Measurements from ENCODE around the gene CYSLTR2. TPM values are rescaled to one million over a fixed set of nuclear protein-coding genes. Genes with fewer than 3 reads are reported as not detected.

CYSLTR2 gene
- total RNA-seq, 1 donor from 2014 or later: 1.1 TPM

DNA sequence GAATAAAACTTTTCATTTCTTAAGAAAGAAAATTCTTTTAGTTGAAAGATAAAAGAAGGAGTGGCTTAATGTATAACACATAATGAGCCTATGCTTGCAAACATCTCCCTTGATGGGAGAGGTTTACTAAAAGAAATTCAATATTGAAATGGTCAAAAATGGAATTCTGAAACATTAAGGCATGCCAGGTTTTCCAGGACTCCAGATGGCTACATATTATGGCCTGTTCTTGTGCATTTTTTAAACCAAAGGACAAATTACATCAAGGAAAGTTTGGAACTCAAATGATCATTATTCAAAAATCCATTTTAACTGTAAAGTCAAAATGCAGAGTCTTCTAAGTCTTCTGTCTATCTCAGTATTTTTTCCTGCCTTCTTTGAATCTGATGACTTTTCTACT, 19.1 kb upstream of the CYSLTR2 start:
- intact Hi-C loops (cut with micrococcal nuclease): no loop called here
- peaks cover 23% of the 10 kb centered on the region for H3K9me3 Mint-ChIP-seq
- no peaks in the 10 kb centered on the region for H3K4me1 Mint-ChIP-seq
- peaks cover 4% of the 10 kb centered on the region for H3K36me3 Mint-ChIP-seq (ENCODE audit: low read depth)
- DNase-seq: no peak
- H3K27ac Mint-ChIP-seq: no peak overlapping the region
- H3K27me3 Mint-ChIP-seq: peaks cover 3% of the 10 kb centered on the region
- no peak overlapping the region for H3K4me3 Mint-ChIP-seq

DNA sequence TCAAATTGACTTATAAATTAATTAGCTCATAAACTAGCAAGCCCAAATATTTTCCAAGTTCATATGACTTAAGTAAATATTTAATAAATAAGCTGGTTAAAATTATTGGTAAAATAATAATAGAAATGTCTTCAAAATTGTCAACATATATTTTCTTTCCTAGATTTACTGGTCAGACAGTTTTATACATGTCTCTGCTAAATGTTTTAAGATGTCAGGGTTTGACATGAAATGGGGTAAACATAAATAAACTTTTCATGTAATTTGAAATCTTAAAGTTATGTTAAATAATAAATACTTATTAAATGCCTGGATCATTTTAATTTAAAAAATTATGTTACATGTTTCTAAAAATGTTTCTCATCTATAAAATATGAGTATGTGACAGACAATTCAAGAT, 18.3 kb upstream of the CYSLTR2 start:
- Mint-ChIP-seq H3K4me3 (no peak overlapping the region), H3K36me3 (ENCODE audit: low read depth) (peaks cover 4% of the 10 kb centered on the region), H3K27ac (no peak overlapping the region), H3K27me3 (peaks cover 6% of the 10 kb centered on the region), H3K4me1 (no peaks in the 10 kb centered on the region), H3K9me3 (peaks cover 23% of the 10 kb centered on the region)
- DNase-seq: no peak
- intact Hi-C loops (cut with micrococcal nuclease): no loop called here

DNA sequence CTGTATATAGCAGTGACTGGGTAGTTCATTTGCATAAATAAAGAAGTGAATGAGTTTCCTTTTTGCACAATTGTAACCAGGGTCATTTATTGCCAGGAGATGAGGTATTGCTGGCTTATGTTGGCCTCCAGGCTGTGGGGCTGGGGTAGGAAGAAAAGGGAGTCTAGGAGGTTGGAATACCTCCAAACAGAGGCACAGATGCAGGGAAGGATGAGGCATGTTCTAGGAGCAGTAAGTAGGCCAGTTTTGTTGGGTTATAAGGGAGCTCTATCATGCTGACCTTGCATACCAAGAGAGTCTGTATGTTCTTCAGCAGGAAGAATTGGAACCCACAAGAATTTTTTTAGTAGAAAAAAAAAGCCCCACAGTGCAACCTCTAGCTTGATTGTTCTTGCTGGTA, 17.2 kb upstream of the CYSLTR2 start:
- no peaks in the 10 kb centered on the region for H3K4me1 Mint-ChIP-seq
- intact Hi-C loops (cut with micrococcal nuclease): no loop called here

DNA sequence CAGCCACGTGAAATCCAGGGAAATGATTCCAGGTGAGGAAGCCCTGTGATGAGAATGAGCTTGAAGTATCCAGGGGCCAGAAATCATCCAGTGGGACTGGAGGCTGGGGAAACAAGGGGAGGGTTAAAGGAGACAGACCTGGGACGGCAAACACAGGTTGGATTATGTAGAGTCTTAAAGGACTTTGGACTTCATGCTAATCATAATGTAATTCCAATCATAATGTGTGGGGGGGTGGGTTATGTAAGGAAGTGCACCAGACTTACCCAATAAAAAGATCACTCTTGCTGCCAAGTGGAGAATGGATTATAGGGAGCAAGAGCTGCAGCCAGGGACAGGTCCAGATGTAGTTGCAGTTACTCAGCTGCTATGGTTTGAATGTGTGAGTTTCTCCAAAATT, 16.1 kb upstream of the CYSLTR2 start:
- Mint-ChIP-seq H3K36me3 (ENCODE audit: low read depth) (peaks cover 4% of the 10 kb centered on the region), H3K27me3 (peaks cover 6% of the 10 kb centered on the region), H3K4me3 (no peak overlapping the region), H3K9me3 (peaks cover 22% of the 10 kb centered on the region), H3K4me1 (no peaks in the 10 kb centered on the region), H3K27ac (no peak overlapping the region)
- intact Hi-C loops (cut with micrococcal nuclease): no loop called here
- no peak for DNase-seq

More for the DNA sequence above, 17.2 kb upstream of the CYSLTR2 start:
- no peak overlapping the region for H3K27ac Mint-ChIP-seq
- peaks cover 23% of the 10 kb centered on the region for H3K9me3 Mint-ChIP-seq
- peaks cover 4% of the 10 kb centered on the region for H3K36me3 Mint-ChIP-seq (ENCODE audit: low read depth)
- no peak overlapping the region for H3K4me3 Mint-ChIP-seq
- H3K27me3 Mint-ChIP-seq: peaks cover 6% of the 10 kb centered on the region
- DNase-seq: no peak

- peaks cover 8% of the 10 kb centered on the region for H3K27me3 Mint-ChIP-seq
- H3K4me1 Mint-ChIP-seq: no peaks in the 10 kb centered on the region
- intact Hi-C loops (cut with micrococcal nuclease): no loop called here
- H3K27ac Mint-ChIP-seq: no peak overlapping the region
- H3K36me3 Mint-ChIP-seq (ENCODE audit: low read depth): peaks cover 4% of the 10 kb centered on the region
- peaks cover 15% of the 10 kb centered on the region for H3K9me3 Mint-ChIP-seq
- no peak overlapping the region for H3K4me3 Mint-ChIP-seq
- DNase-seq: no peak
Measured at GRCh38 chr13:48640767-48641166, 13.0 kb upstream of the CYSLTR2 start.

- peaks cover 6% of the 10 kb centered on the region for H3K27me3 Mint-ChIP-seq
- no peak for DNase-seq
- no peak overlapping the region for H3K4me3 Mint-ChIP-seq
- peaks cover under 1% of the 10 kb centered on the region for H3K36me3 Mint-ChIP-seq (ENCODE audit: low read depth)
- peaks cover 12% of the 10 kb centered on the region for H3K9me3 Mint-ChIP-seq
- no peaks in the 10 kb centered on the region for H3K4me1 Mint-ChIP-seq
- intact Hi-C loops (cut with micrococcal nuclease): no loop called here
- H3K27ac Mint-ChIP-seq: no peak overlapping the region
Measured at GRCh38 chr13:48641404-48641803, 12.3 kb upstream of the CYSLTR2 start.

DNA sequence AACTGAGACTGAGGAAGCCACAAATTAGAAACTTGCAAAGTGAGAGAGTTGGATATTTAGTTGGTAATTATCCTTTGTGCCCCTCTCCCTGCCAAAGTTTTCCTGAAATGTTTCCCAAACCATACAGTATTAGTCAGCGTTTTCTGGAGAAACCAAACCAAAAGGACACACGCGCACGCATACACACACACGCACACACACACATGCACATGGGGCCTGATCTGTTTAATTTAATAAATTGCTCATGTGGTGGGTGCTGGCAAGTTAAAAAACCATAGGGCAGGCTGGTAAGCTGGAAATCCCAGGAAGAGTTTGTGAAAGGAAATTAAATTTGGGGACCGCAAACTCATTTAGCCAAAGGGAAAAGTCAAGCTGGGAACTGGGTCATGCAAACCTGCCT, 11.7 kb upstream of the CYSLTR2 start:
- Mint-ChIP-seq H3K4me1 (no peaks in the 10 kb centered on the region), H3K36me3 (ENCODE audit: low read depth) (no peaks in the 10 kb centered on the region), H3K27me3 (peaks cover 9% of the 10 kb centered on the region), H3K27ac (no peak overlapping the region), H3K4me3 (no peak overlapping the region), H3K9me3 (peaks cover 9% of the 10 kb centered on the region)
- intact Hi-C loops (cut with micrococcal nuclease): no loop called here
- DNase-seq: no peak

DNA sequence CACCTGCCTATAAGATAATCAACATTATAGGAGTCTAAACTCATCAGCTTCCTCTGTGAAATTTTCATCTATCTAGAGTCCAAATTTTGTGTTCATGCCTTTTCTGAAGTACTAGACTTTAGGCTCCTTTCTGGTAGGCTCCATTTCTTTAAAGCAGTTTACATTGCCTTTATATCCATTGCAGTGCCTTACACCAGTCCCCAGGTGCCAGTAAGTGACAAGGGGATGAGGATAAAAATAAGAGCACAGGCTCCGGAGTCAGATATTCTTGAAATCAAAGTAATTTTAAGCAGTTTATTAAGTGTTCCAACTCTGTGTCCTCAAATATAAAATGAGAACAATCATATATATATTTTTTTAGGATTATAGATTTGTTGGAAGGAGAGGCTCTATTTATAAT, 10.6 kb upstream of the CYSLTR2 start:
- Mint-ChIP-seq H3K4me1 (peaks cover under 1% of the 10 kb centered on the region), H3K9me3 (peaks cover 5% of the 10 kb centered on the region), H3K27me3 (peaks cover 9% of the 10 kb centered on the region), H3K27ac (no peak overlapping the region), H3K36me3 (ENCODE audit: low read depth) (no peaks in the 10 kb centered on the region), H3K4me3 (no peak overlapping the region)
- intact Hi-C loops (cut with micrococcal nuclease): no loop called here
- DNase-seq: no peak

DNA sequence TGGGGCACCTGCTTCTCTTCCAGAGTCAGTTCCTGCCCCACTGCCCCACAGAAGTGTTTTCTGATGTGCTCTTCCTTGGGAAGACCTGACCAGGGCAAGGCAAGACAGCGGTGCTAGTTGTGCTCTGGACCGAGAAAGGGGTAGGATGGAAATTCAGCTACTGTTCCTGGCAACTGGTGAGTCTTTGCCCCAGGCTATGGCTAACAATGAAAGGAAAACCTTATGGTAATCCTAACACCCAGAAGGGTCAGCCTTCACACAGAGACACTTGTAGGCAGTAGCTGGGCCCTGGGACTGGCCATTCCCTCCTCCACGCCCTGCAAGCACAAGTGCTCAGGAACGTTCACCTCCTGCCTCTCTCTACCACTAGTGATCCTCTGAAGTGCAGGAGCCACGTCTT, 9.6 kb upstream of the CYSLTR2 start:
- peaks cover 2% of the 10 kb centered on the region for H3K9me3 Mint-ChIP-seq
- intact Hi-C loops (cut with micrococcal nuclease): no loop called here
- H3K4me1 Mint-ChIP-seq: peaks cover 4% of the 10 kb centered on the region
- peaks cover 9% of the 10 kb centered on the region for H3K27me3 Mint-ChIP-seq
- no peak for DNase-seq
- H3K27ac Mint-ChIP-seq: no peak overlapping the region
- no peaks in the 10 kb centered on the region for H3K36me3 Mint-ChIP-seq (ENCODE audit: low read depth)
- H3K4me3 Mint-ChIP-seq: no peak overlapping the region

GRCh38 chr13:48644951-48645350, 8.8 kb upstream of the CYSLTR2 start:
- intact Hi-C loops (cut with micrococcal nuclease): no loop called here
- Mint-ChIP-seq H3K36me3 (ENCODE audit: low read depth) (no peaks in the 10 kb centered on the region), H3K9me3 (no peaks in the 10 kb centered on the region), H3K27ac (no peak overlapping the region), H3K4me1 (peaks cover 4% of the 10 kb centered on the region), H3K4me3 (no peak overlapping the region), H3K27me3 (peaks cover 9% of the 10 kb centered on the region)
- no peak for DNase-seq

GRCh38 chr13:48645845-48646244, 7.9 kb upstream of the CYSLTR2 start:
- DNase-seq: no peak
- H3K4me3 Mint-ChIP-seq: no peak overlapping the region
- H3K9me3 Mint-ChIP-seq: no peaks in the 10 kb centered on the region
- no peak overlapping the region for H3K27ac Mint-ChIP-seq
- peaks cover 6% of the 10 kb centered on the region for H3K27me3 Mint-ChIP-seq
- peaks cover 4% of the 10 kb centered on the region for H3K4me1 Mint-ChIP-seq
- no peaks in the 10 kb centered on the region for H3K36me3 Mint-ChIP-seq (ENCODE audit: low read depth)
- intact Hi-C loops (cut with micrococcal nuclease): no loop called here

GRCh38 chr13:48646791-48647190, 6.9 kb upstream of the CYSLTR2 start:
- Mint-ChIP-seq H3K36me3 (ENCODE audit: low read depth) (no peaks in the 10 kb centered on the region), H3K4me3 (no peak overlapping the region), H3K27ac (no peak overlapping the region), H3K9me3 (no peaks in the 10 kb centered on the region), H3K4me1 (peaks cover 4% of the 10 kb centered on the region), H3K27me3 (peaks cover 6% of the 10 kb centered on the region)
- no peak for DNase-seq
- intact Hi-C loops (cut with micrococcal nuclease): no loop called here

DNA sequence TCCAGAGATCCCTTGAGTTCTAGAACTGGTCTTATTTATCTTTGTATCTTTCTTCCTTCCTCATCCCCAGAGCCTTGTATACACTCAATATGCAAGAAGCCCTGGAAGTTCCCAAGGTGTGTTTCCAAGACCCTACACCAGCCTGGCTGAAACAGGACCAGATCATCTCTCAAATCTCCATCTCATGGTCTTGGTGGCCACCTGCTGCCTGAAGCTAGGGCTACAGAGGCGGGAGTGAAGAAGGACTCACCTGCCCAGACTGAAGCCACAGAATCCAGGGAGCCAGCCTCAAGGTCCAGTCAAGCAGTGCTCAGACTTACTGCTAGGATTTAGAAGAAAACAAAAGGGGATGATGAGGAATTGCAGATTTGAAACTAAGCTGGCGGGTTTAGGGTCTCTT, 6.1 kb upstream of the CYSLTR2 start:
- no peak for DNase-seq
- Mint-ChIP-seq H3K4me3 (no peak overlapping the region), H3K4me1 (peaks cover 4% of the 10 kb centered on the region), H3K27ac (no peak overlapping the region), H3K27me3 (peaks cover 6% of the 10 kb centered on the region), H3K9me3 (no peaks in the 10 kb centered on the region), H3K36me3 (ENCODE audit: low read depth) (no peaks in the 10 kb centered on the region)
- intact Hi-C loops (cut with micrococcal nuclease): no loop called here

DNA sequence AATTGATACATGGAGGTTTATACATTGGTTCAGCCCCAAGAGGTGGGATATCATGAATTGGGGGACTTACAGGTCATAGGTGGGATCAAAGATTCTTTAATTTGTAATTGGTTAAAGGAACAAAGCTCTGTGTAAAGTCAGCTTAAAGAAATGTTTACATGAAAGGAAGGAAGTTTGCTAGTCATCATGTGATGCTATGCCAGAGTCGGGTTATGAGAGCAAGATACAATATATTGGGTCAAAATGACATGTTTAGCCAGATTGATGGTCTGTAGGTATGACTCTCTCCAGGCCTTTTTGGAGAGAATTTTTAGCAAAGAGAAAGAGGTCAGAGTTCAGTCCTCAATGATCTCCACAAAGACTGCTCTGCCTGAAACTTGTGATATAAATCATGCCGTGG, 5.3 kb upstream of the CYSLTR2 start:
- Mint-ChIP-seq H3K4me1 (peaks cover 13% of the 10 kb centered on the region), H3K4me3 (no peak overlapping the region), H3K27me3 (peaks cover 6% of the 10 kb centered on the region), H3K36me3 (ENCODE audit: low read depth) (no peaks in the 10 kb centered on the region), H3K27ac (no peak overlapping the region), H3K9me3 (no peaks in the 10 kb centered on the region)
- intact Hi-C loops (cut with micrococcal nuclease): no loop called here
- no peak for DNase-seq

DNA sequence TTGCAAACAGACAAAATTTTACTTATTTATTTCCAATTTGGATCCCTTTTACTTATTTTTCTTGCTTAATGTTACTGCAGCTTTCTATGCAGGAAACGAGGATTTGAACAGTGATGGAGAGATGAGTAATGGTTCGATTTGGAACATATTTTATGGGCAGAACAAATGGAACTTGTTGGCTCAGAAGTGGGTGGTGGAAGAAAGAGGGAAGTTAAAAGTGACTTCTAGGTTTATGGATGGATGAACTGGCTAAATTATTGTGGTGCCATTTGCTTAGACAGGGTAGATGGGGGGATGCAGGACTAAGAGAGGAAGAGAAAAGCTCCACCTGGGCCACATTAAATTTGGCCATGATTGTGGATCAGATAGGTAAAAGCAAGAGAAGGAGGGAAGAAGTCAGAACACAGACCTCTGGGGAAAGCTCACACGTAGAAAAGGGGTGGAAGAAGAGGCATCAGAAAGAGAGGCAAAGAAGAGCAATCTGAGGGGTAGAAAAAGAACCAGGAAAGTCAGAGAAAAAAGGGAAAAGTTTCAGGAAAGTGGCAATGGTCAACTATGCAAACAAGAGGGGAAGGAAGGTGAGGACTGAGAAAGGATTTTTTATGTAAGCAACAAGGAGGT, 768 bp upstream of the CYSLTR2 start:
- Mint-ChIP-seq H3K9me3 (no peaks in the 10 kb centered on the region), H3K27ac (peak overlapping the region; percentile 88), H3K4me3 (peak overlapping the region; percentile 88), H3K36me3 (ENCODE audit: low read depth) (no peaks in the 10 kb centered on the region), H3K27me3 (no peaks in the 10 kb centered on the region), H3K4me1 (peaks cover 27% of the 10 kb centered on the region)
- intact Hi-C loops (cut with micrococcal nuclease): loop anchor here (2.0 to 5.0 kb wide), 2 partner anchors 239 to 614 kb away; no protein-coding TSS in a partner anchor
- DNase-seq: peak; percentile 57
